ENCODE measurements around the gene PCDH12. TPM values are rescaled to one million over a fixed set of nuclear protein-coding genes. Genes with fewer than 3 reads are reported as not detected.
A peak's percentile ranks its signal among the peaks of the same experiment; 100 is the strongest.

PCDH12 gene
- total and polyA plus RNA-seq, 8 donors = 9.8 to 42.7 (median 37.4) TPM

- Histone ChIP-seq H3K4me1 (peaks cover 9 to 43% of the 10 kb centered on the region in 2 donors), H3K27ac (peak overlapping the region in 1 of 2 donors; percentile 69), H3K9me3 (no peaks in the 10 kb centered on the region), H3K36me3 (no peaks in the 10 kb centered on the region), H3K27me3 (no peaks in the 10 kb centered on the region), H3K4me3 (no peak overlapping the region)
- peak; percentile 87 to 92 (median 91) for DNase-seq
- TF ChIP-seq, protein P1, sequence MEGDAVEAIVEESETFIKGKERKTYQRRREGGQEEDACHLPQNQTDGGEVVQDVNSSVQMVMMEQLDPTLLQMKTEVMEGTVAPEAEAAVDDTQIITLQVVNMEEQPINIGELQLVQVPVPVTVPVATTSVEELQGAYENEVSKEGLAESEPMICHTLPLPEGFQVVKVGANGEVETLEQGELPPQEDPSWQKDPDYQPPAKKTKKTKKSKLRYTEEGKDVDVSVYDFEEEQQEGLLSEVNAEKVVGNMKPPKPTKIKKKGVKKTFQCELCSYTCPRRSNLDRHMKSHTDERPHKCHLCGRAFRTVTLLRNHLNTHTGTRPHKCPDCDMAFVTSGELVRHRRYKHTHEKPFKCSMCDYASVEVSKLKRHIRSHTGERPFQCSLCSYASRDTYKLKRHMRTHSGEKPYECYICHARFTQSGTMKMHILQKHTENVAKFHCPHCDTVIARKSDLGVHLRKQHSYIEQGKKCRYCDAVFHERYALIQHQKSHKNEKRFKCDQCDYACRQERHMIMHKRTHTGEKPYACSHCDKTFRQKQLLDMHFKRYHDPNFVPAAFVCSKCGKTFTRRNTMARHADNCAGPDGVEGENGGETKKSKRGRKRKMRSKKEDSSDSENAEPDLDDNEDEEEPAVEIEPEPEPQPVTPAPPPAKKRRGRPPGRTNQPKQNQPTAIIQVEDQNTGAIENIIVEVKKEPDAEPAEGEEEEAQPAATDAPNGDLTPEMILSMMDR (IDR thresholded peaks at IDR 0.05) = peak; percentile 85 to 99
- peak; percentile 92 for ATAC-seq
- intact Hi-C loops (cut with DNase I) = loop anchor here in 1 of 2 donors (5.0 kb wide), 1 partner anchor 268 kb away; no protein-coding TSS in a partner anchor
Observed at GRCh38 chr5:141960449-141961323, 2.7 kb upstream of the PCDH12 start.

DNA sequence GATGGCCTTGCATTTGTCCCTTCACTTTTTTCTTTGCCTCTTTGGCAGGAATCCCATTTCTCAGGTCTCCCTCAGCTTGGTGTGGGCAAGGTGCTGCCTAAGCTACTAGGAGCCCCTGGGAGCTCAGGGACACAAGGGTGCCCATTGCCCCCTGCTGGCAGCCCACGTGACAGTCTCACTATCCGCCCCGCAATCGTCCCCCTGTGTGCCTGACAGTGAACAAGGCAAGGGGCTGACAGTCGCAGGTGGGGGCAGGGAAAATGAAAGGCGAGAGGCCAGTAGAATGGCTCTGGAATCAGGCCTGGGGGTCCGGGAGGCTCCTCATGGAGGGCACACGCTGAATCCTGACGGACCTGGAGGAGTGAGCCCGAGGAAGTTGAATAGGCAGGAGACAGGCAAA lies 2.0 kb upstream of the PCDH12 start:
- DNase-seq = no peak
- H3K4me1 ChIP-seq = peaks cover 9 to 43% of the 10 kb centered on the region in 2 donors
- intact Hi-C loops (cut with DNase I) = loop anchor here in 1 of 2 donors (5.0 kb wide), 1 partner anchor 268 kb away; no protein-coding TSS in a partner anchor
- H3K9me3 ChIP-seq = no peaks in the 10 kb centered on the region
- no peaks in the 10 kb centered on the region for H3K36me3 ChIP-seq
- TF ChIP-seq, protein P1 (IDR thresholded peaks at IDR 0.05) = no peak
- no peak overlapping the region for H3K4me3 ChIP-seq
- peak overlapping the region in 1 of 2 donors; percentile 69 for H3K27ac ChIP-seq
- no peaks in the 10 kb centered on the region for H3K27me3 ChIP-seq
- ATAC-seq = no peak

DNA sequence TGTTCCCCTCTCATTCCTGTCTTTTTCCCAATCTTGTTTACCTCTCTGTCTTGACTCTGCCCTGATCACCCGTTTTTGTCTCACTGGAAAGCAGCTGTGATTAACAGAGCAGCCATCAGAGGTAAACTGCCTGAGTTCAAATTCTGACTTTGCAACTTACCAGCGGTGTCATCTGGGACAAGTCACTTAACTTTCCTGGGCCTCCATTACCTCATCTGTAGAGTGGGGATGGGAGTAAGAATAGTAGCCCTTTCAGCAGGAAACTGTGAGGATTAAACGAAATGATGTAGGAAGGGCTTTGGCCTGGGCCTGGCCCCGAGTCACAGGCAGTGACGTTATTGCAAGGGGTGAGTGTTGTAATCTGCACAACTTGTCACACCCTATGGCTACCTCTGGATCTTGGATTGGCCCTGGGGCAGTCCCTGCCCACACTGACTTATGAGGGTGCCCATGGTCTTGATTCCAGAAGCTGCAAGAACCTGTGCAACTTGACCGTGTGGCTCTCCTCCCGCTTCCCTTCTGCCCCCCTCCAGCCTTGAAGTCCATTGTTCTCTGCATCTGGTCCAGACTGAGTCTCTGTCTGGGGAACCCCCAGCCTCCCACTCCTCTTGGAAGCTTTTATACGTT lies 657 bp upstream of the PCDH12 start:
- H3K4me3 ChIP-seq = peak overlapping the region in 1 of 2 donors; percentile 31
- DNase-seq = no peak

DNA sequence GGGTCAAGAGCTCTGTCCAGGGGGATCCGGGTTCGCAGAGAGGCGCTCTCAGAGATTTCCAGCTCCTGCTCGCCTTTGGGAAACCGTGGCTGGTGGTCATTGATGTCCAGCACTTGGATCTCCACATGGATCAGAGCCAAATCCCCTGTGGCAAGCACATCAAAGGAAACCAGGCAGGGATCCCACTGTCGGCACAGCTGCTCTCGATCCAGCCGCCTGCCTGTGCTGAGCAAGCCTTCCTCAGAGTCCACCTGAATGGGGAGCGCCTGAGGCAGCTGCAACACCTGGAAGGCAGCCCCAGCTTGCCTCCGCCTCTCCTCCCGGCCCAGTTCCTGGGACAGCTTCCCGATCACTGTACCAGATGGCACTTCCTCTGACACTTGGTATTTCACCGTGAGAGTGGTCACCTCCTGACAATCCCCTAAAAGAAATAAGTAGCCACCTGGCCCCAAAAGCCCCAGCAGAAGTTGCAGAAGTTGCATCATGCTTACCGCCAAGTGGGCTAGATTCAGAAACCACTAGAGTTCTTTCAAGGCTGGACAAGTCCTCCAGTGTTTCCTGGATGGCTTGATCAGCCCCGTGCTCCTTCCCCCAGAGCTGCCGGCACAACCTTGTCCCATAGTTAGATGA lies 520 bp downstream of the PCDH12 start:
- Histone ChIP-seq H3K36me3 (no peaks in the 10 kb centered on the region), H3K4me1 (peaks cover 9 to 58% of the 10 kb centered on the region in 2 donors), H3K27ac (peak overlapping the region; percentile 33 to 69), H3K27me3 (no peaks in the 10 kb centered on the region), H3K9me3 (no peaks in the 10 kb centered on the region), H3K4me3 (peak overlapping the region; percentile 15 to 31)
- no peak for ATAC-seq
- no peak for DNase-seq
- TF ChIP-seq, protein P1 (IDR thresholded peaks at IDR 0.05) = no peak
- intact Hi-C loops (cut with DNase I) = loop anchor here in 1 of 2 donors (10.0 kb wide), 1 partner anchor 73 kb away; no protein-coding TSS in a partner anchor

More for the DNA sequence above, 657 bp upstream of the PCDH12 start:
- Histone ChIP-seq H3K27ac (peak overlapping the region; percentile 33 to 69), H3K36me3 (no peaks in the 10 kb centered on the region), H3K9me3 (no peaks in the 10 kb centered on the region), H3K27me3 (no peaks in the 10 kb centered on the region), H3K4me1 (peaks cover 9 to 55% of the 10 kb centered on the region in 2 donors)
- ATAC-seq = peak; percentile 45
- TF ChIP-seq, protein P1 (IDR thresholded peaks at IDR 0.05) = no peak
- intact Hi-C loops (cut with DNase I) = loop anchor here in 1 of 2 donors (10.0 kb wide), 1 partner anchor 74 kb away; no protein-coding TSS in a partner anchor

All from left lung (tissue), 10 donors.